Activated effector memory CD4-positive, alpha-beta T cell treated with anti-CD3 and anti-CD28 coated beads, Interleukin-2, amount 50 U/mL, for 16 hours (primary cell): ENCODE results near the gene ELK3.

ENCODE experiments used
- DNase-seq: peaks from one replicate; pipeline ENCODE4 v3.0.0-alpha.2; 2020

Gene ELK3

DNA sequence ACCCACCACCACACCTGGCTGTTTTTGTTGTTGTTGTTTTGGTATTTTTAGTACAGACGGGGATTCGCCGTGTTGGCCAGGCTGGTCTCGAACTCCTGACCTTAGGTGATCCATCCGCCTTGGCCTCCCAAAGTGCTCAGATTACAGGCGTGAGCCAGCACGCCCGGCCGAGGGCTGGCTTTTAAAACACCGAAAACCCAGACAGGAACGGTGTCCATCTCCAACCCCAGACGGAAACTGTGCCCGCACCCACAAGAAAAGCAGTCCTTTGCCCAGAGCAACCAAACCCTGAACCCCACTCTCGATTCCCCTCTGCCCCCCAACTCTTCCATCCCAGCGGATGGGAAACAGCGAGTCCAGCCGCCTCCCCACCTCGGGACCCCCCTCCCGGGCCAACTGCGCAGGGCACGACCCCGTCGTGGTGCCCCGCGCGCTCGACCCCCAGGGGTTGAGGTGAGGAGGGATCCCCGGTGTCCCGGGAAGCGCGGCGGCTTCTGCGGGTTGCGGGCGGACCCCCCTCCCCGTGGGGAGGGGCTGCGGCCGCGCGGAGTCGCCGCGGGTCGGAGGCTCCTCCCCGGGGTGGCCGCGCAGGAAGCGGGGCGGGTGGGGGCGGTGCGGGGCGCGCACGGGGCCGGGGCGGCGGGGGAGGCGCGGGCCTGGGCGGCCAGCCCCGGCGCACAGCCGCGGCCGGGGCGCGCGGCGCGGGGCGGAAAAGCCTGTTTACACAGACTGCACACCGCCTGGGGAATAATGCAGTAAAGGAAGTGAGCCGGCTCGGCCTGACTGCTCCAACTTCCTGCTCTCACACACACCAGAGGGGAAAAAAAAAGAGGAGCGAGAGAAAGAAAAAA lies at the start of gene ELK3:
Gene ELK3, plus strand, starts transcription at position 651 of the 851 bp plus-strand sequence.
- DNase-seq = peak; percentile 87

DNA sequence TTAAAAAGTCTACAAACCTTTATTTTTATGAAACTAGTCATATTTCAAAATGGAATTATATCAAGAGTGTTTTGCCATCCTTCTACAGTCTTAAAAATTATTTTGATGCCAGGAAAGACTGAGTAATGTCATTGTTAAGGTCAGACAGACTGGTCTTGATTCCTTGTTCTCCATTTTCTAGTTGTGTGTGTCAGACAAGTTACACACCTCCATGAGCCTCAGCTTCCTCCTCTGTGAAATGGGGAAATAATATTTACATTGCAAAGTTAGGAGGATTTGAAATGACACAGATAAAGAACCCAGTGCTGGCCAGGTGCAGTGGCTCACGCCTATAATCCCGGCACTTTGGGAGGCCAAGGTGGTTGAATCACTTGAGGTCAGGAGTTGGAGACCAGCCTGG lies 47.4 kb upstream of the ELK3 start:
- no peak for DNase-seq

DNA sequence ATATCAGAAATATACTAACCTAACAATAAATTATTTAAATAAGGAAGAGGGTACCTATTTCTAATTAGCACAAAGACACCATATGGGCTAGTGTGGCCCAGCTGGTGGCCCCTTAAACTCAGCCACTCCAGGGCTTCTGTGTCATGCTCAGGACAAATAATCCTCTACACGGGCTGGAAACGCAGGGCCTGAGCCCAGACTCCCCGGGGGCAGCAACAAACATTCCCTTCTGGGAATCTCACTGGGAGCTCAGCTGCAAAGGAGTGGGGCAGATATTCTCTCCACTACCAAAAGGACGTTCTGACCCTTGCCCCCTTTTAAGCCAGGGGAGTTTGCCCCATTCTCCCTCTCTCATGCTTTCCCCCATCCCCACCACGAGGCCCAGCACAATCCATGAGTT lies 43.7 kb upstream of the ELK3 start:
- DNase-seq = no peak

DNA sequence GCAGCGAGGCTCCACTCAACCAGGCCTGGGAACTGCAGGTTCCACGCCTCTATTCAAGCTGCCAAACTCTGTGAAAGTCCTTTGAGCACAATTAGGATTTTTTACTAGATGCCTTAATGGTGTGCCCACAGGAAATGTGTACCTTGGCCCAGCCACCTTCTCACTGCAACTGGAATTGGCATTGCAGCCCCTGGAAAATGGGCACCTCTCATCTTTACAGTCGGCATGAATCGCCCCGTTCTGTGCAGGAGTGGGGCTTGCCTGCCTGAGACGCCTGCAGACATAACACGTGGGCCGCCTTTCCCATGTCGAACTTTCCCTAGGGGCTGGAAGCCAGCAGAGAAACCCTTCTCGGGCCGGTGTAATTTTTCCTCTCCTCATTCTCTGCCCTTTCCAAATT lies 42.0 kb upstream of the ELK3 start:
- no peak for DNase-seq

DNA sequence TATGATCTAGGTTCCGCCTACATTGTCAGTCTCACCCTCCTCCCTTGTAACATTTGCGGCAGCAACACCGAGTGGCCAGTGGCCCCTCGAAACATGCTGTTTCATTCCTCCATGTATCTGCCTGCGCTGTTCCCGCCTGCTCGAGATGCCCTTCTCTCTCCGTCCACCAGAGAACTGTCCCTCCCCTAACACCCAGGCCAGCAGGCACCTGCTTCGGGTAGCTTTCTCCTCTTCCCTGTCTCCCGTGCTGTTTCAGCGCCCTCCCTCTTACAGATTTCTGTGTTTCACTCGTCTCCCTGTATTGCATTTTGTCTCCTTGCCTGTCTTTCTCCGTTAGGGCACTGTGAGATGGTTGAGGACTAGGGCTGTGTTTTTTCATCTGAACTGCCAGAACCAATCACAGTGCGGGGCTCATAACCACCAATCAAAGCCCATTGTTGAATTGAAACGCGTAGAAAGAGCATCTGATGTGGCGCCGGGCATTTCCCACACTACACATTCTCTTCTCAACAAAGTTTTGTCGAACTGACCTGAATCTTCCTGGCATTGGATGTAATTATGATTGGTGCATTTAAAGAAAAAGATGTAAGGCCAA lies 40.9 kb upstream of the ELK3 start:
- no peak for DNase-seq

DNA sequence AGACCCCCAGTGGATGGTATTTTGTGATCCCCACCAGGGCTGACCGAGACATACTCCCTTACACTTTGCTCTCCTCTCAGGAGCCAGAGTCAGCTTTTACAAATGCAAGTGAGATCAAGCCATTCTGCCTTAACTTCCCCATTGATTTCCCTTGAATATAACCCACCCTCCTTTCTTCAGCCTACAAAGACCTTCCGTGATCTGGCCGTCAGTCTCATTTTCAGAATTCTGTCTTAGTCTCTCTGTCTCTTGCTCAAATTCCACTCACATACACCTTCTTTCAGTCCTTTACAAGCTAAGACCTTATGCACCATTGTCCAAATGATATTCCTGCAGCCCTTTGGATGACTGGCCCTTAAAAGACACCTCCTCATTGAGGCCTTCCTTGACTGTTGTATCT lies 39.0 kb upstream of the ELK3 start:
- no peak for DNase-seq

DNA sequence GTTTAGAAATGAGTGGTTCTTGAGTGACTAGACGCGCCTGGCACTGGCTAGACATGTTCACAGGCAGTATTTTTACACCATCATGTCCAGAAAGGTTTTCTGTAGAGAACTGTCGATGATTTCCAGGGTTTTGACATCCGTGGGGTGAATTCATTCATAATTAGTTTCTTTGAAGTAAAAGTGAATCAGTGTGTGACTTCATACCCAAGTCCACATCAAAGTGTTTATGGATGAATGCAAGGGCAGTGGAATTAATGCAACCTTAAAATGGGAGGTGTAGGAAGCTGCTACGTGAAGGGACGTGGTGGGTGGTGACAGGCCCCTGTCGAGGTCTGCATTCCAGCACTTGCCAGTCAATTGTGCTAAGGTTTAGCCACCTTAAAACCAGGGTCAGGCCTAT lies 38.4 kb upstream of the ELK3 start:
- DNase-seq = no peak

DNA sequence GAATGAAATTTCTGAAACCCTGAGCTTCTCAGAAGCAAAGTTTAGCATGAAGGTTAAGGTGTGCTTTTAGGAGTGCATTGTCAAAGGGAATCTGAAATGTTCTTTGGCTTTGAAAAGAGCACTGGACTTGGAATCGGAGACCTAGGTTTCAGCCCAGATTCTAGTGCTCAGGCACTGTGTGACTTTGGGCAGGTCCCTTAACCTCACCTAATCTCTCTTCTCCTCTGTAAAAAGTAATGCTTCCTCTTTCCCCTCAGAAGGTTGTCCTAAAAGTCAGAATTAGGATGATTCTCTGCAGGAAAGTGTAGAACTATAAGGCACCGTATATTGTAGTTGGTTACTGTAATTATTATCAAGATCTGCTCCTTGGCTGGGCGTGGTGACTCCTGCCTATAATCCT lies 38.0 kb upstream of the ELK3 start:
- DNase-seq = no peak

DNA sequence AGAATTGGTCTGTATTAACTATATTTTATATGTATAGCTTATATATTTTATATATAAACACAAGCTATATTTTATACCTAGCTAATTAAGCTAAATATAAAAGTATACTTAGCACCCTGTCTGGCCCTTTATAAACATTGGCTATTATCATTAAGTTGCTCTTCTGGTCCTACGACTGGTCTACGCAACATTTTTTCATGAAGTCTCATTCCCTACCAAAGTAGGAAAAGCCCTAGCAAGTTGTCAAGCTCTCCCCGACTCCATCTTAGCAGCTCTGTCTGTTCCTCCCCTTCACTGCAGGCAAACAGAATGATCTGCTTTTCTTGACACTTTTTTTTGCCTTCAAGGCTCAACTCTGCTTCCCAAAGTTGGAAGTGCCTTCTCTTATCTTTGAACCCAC lies 36.7 kb upstream of the ELK3 start:
- DNase-seq = no peak

DNA sequence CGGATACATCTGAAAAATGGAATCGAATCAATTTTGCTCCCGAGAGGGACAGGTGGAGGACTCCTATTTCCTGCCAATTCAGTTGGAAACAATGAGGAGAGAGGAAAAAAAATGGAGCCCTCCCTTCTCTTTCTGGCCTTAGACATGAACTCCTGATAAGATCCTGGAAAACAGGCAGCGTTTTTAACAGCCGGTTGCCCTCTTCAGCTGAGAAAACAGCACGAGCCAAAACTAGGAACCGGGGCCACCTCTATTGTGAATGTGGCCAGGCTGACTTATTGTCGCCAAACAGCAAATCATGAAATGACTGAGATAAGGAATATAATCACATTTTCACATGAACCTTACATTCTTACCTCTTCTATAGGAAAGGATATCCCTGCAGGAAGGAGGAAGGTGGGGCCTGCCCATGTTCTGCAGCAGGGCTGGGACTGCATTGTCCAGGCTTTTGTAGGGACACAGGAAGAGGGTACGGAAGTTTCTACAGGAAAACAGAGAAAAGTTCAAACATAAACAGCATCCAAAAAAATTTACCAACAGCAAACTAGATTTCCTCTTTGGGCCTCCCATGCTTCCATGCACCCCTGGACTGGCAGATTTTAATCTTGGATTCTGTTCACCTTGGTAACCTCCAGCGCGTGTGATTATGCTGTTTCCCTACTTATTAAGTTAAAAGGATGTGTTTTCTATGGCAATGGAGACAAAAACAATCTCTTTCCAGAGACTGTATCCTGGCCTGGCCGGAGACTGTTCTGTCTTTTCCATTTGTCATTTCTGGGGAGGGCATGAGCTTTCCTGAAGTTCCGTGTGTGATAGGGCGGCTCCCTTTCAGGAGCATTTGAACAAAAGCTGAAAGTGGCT lies 29.0 kb upstream of the ELK3 start:
- no peak for DNase-seq

DNA sequence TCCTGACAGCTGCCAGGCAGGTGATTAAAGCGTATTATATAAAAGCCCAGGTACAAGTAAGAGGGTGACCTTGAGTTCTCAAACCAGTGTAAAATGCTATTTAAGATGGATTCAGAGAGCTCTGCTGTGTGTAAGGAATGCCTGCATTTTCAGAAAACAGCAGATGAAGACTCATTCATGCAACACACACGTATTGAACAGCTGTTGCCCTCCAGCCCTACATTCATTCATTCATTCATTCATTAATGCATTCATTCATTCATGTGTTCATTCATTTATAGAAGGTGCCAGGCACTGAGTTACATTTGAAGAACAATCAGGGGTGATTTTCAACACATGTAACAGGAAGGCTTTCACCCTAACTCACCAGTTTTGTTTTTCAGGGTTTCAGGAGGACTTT lies 27.4 kb upstream of the ELK3 start:
- DNase-seq = no peak

DNA sequence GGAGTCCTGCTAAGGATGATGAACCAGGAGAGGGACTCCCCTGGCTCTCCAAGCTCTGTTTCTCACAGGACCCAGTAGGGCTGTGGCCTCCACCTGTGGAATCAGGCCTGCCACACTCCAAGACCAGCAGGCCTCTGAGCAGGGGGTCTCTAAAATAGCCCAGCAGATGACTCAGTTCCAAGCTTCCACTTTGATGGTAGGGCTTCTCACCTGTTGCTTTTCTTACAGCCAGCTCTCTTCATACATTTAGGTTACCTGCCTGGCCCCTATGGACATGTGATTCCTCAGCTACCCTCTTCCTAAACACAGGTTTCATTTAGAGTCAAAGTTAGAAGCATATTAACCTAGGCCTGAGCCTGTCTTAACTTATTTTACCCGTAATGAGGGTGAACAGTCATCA lies 26.7 kb upstream of the ELK3 start:
- no peak for DNase-seq

DNA sequence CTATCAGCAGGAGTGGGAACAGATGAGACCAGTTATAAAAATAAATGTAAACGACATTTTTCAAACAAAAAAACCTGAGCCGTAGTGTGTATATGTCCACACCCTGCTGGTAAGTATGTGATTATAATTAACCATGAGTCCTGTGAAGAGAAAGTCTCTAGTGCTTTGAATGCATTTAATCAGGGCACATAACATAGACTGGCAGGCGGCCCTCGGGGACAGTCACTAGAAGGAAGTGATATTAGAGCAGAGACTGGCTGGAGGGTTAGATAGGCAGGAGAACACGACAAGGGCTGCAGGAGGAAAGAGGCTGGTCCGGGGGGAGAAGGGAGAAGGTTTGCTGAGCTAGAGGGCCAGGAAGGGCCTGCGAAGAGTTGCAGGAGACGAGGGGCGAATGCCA lies 23.8 kb upstream of the ELK3 start:
- no peak for DNase-seq

DNA sequence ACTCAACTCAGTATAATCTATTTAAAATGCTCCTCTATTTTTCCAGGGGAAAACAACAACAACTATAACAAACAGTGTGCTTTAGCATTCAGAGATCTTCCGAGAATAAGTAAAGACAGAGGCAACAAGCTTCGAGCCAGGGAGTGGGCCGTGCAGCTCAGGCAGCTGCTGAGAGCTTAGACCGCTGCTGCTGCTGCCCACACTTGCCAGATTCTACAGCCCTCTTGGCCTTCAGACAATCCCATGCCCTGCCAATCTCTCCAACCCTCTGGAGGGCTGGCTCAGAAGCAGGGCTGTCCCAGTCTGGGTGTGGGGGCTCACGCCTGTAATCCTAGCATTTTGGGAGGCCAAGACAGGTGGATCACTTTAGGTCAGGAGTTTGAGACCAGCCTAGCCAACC lies 23.4 kb upstream of the ELK3 start:
- no peak for DNase-seq

DNA sequence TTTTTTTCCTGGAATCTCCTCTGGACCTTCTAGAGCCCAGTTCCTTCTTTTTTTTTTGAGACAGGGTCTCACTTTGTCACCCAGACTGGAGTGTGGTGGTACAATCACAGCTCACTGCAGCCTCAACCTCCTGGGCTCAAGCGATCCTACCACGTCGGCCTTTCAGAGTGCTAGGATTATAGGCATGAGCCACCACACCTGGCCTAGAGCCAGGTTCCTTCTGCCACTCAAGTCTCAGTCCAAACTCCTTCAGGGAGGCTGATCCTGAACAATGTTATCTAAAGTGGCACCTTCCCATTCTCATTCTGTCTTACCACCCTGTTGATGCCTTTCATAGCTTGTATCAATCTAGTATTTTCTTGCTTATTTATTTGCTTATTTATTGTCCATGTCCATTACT lies 22.3 kb upstream of the ELK3 start:
- DNase-seq = no peak

DNA sequence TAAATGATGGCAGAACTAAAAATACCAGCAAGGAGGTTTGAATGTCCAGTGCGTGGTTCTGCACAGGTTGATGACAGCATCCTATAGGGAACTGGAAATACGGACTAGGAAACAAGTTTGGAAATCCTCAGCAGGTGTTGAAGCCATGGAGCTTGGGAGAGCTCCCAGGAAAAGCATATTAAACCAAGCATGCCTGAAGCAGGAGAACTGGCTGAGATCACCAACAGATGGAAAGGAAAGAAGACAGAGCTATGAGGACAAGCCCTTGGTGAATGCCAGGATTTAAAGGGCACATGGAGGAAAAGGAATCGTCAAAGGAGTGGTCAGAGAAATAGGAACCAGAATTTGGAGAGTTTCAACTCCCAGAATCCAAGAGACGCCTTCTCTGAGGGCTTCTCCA lies 21.2 kb upstream of the ELK3 start:
- no peak for DNase-seq

DNA sequence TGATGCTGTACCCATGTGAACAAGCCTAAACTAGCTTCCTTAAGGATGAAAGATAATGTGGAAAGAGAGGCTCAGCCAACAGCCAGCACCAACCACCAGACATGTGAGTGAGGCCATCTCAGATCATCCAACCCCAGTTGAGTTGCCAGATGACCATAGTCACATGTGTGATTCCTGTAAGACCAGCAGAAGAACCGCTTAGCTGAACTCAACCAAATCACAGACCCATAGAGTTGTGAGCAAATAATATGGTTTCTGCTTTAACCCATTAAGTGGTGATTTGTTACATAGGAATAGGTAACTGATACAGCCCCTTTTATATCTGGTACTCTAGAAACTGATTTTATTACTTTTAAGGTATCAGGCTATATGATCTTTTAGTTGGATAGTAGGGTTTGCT lies 17.6 kb upstream of the ELK3 start:
- DNase-seq = no peak

DNA sequence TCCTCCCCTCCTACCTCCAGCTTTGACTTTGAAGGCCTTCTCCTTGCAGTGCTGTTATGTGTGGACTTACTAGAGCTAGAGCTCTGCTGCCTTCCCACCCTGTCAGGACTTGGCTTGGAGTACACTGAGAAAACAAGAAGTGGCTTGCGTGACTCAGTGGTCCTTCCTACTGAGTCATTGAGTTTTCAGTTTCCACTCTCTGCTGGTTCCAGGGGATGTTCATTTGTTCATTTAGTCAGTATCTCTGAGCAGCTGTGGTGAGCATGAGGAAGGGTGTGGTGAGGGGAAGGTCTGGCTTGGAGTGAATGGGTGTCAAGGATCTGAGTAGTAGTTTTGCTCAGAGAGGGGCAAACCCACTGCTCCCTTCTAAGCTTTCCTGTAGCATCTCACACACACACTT lies 17.2 kb upstream of the ELK3 start:
- DNase-seq = peak; percentile 86

DNA sequence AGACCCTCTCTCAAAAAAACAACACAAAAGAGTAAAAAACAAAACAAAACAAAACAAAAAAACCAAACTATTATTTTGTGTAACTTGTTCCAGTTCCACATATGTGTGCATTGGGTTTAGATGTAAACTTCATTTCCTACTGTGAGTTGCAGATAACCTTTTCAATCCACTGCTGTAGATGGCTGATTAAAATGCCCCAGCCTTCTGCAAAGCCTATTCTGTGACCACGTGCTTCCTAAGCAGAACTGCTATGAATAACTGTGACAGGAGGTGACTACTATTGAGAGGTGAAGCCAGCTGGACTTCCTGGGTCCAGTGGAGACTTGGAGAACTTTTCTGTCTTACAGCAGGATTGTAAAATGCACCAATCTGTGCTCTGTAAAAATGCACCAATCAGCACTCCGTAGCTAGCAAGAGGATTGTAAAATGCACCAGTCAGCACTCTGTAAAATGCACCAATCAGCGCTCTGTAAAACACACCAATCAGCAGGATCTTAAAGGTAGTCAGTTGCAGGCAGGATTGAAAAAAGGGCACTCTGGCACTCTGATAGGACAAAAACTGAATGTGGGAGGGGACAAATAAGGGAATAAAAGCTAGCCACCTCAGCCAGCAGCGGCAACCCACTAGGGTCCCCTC lies 10.3 kb upstream of the ELK3 start:
- no peak for DNase-seq

DNA sequence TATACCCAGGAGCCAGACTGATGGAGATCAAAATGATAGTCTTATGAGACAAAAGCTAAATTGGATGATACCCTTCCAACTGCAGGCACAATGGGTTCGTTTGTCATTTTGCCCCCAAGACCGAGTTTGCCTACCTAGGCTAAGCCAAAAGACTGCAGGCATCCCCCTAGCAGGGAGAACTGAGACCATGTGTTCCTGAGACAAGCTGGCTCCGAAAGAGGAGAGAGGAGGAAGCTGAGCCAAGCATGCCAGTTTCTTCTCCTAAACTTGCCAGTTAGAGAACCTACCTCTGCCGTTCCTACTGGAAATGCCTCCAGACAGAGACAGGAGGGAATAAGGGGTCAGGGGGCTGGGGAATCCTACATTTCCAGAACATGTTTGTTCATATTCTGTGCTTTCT lies 8.3 kb upstream of the ELK3 start:
- no peak for DNase-seq

DNA sequence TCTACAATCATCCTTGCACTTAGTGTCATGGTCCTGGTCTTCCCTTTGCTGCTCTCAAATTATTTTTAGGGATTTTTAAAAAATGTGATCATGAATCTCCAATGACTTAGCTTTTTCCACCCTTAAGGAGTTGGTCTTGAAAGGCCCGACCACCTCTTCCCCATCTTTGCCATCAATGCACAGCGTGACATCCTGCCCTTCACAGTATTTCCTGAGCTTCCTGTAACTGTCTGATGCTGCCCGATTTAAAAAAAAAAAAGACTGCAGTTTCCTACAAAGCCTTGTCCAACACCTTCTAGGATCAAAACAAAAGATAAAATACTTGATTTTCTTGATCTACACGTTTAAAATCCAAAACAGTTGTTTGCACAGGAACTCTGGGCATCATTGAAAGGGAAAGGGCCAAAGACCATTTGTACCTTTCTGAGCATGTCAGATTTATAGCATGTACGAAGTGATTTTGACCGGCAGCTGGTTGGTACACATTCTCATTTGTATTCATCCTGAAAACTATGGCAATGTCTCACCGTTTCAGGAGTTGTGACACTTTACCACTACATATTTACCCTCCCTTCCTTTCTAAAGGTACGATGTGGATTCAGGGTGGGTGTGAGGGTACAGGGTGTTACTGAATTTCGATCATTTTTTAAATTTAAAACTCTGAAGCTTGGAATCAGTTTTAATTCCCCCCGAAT lies 7.4 kb upstream of the ELK3 start:
- DNase-seq = no peak

DNA sequence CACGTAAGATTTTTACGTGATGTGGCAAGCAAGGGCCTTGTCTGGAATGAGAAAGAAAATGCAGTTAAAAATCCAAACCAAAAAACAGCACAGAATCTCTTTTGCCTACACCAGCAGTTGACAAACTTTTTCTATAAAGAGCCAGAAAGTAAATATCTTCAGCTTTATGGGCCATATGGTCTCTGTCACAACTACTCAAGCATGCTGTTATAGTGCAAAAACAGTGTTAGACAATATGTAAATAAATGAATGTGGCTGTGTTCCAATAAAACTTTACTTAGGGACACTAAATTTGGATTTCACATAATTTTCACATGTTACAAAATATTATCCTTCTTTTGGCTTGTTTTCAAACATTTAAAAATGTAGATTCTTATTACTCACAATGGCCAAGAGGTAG lies 6.2 kb upstream of the ELK3 start:
- no peak for DNase-seq

DNA sequence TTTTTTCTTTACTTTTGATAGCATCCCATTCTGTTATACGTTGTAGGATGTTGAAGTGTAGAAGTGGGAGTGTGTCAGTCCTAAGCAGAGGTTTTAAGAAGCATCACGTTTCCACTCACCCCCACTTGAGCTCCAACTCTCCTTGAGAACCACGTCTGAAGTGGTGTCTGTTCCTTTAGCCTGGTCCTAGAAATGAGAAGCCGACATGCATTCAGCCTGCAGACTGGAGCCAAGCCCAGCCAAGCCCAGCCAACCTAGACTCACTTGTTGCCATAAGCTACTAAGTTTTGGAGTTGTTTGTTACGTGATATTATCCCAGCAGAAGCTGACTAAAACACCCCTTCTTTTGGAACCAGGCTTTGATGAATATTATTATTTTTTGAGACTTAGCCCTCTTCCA lies 4.4 kb upstream of the ELK3 start:
- DNase-seq = no peak
